Spinal cord (tissue), 10 donors: ENCODE data around the gene STEAP1B. TPM values are rescaled to one million over a fixed set of nuclear protein-coding genes. Genes with fewer than 3 reads are reported as not detected.

Experiments used
- DNase-seq, 6 donors: peaks; one replicate each; pipeline versions ENCODE4 v3.0.0 to v3.0.0-alpha.2; 2013 to 2015; ENCODE audit warnings: low spot score in 6 of 6, low read depth in 4 of 6
- H3K27ac ChIP-seq: one replicate; pipeline ENCODE4 v1.5.1; 2013; ENCODE audit warnings: low read depth, low read length, control low read depth
- H3K27me3 ChIP-seq: one replicate; pipeline ENCODE4 v1.6.1; 2013; ENCODE audit warnings: low read length; ENCODE audit not compliant: control insufficient read depth, insufficient read depth
- H3K36me3 ChIP-seq: one replicate; pipeline ENCODE4 v1.6.1; 2013; ENCODE audit warnings: low read length; ENCODE audit not compliant: control insufficient read depth, insufficient read depth
- H3K4me1 ChIP-seq: one replicate; pipeline ENCODE4 v1.6.1; 2013; ENCODE audit warnings: low read length; ENCODE audit not compliant: control insufficient read depth, insufficient read depth
- H3K4me3 ChIP-seq: one replicate; pipeline ENCODE4 v1.5.1; 2013; ENCODE audit warnings: low read depth, low read length, control low read depth
- H3K9me3 ChIP-seq: one replicate; pipeline ENCODE4 v1.6.1; 2013; ENCODE audit warnings: low read length; ENCODE audit not compliant: control insufficient read depth, insufficient read depth
- WGBS: methylation state at CpG from one replicate; pipeline ENCODE4 v1.1.5; 2013; ENCODE audit warnings: missing lambda C conversion rate; ENCODE audit not compliant: insufficient coverage; 5-methylcytosine and 5-hydroxymethylcytosine counted together
- polyA plus RNA-seq, 2 donors: library from polyadenylated mRNA; unstranded; fragments of 120-200 nt; gene quantifications; one replicate each; pipeline ENCODE4 v1.2.1, GENCODE V29; 2013; ENCODE audit not compliant: insufficient read length in 2 of 2
- total RNA-seq, 2 donors: library from RNA; depleted of rRNA in 1 of 2; stranded (reverse); fragments of 120-200 nt in 1 of 2; fragments of >200 nt in 1 of 2; gene quantifications; one replicate each; pipeline versions ENCODE4 v1.2.3 to v1.2.4, GENCODE V29; 2013 to 2014
- donor health status: healthy.

The STEAP1B gene
- total and polyA plus RNA-seq, 4 donors: 1.2 to 7.1 (median 2.3) TPM

DNA sequence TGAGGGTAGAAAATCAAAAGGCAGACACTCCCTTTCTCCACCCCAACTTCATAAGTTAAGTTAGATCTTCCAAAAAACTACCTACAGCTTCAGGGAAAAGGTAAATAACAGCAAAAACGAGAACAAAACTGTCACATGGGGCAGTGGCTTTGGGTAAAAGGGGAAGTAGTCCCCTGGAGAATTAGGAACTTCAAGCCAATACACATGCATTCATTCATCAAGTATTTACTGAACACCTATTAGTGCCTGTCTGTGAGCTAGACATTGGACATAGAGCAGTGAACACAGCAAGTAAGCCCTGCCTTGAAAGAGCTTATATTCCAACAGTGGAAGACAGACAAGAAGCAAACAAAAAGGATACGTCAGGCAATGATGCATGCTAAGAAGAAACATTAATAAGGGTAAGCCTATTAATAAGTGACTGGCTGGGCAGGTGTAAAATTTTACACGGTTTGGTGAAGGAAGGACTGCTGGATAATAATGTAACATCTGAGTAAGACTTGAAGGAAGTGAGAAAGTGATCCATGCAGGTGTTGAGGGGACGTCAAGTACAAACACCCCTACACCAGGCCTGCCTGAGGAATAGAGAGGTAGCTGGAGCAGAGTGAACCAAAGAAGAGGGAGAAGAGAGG lies 73.4 kb downstream of the STEAP1B start:
- Histone ChIP-seq H3K27me3 (no peaks in the 10 kb centered on the region), H3K4me3 (no peak overlapping the region), H3K36me3 (no peaks in the 10 kb centered on the region), H3K4me1 (no peaks in the 10 kb centered on the region), H3K27ac (no peak overlapping the region), H3K9me3 (no peaks in the 10 kb centered on the region)
- DNase-seq: no peak
- 38% methylated on average over 2 of the region's 4 CpGs for WGBS

GRCh38 chr7:22425361-22425760 lies 74.6 kb downstream of the STEAP1B start:
- no peaks in the 10 kb centered on the region for H3K4me1 ChIP-seq
- WGBS: 60% methylated on average over 1 of the region's 1 CpG
- H3K4me3 ChIP-seq: no peak overlapping the region
- no peaks in the 10 kb centered on the region for H3K9me3 ChIP-seq
- H3K27me3 ChIP-seq: no peaks in the 10 kb centered on the region
- peak overlapping the region; percentile 22 for H3K27ac ChIP-seq
- no peaks in the 10 kb centered on the region for H3K36me3 ChIP-seq
- no peak for DNase-seq

DNA sequence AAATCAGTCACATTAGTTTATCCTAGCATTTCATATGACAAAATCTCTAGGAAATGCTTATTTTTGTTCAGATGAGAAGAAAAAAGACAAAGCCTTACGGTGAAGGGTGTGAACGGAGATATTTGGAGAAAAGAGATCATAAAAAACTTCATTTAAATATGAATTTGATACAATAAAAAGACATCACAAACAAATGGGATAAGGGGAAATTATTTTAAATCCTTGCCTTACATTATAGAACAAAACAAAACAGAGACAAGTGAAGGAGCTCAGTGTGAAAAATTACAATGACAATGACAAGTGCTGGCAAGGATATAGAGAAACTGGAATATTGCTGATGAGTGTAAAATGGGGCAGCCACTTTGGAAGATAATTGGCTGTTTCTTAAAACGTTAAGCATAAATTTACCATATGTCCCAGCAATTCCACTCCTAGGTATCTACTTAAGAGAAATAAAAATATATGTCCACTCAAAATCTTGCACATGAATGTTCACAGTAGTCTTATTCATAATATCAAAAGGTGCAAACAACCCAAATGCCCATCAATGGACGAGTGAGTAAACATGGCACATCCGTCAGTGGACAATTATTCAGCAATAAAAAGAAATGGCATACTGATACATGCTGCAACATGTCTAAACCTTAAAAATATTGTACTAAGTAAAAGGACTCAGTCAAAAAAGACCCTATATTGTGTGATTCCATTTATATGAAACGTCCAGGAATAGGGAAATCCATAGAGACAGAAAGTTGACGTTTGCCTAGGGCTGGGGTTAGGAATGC lies 77.0 kb downstream of the STEAP1B start:
- Histone ChIP-seq H3K27ac (no peak overlapping the region), H3K36me3 (no peaks in the 10 kb centered on the region), H3K9me3 (no peaks in the 10 kb centered on the region), H3K27me3 (no peaks in the 10 kb centered on the region), H3K4me3 (no peak overlapping the region), H3K4me1 (no peaks in the 10 kb centered on the region)
- no peak for DNase-seq
- 44% methylated on average over 3 of the region's 7 CpGs for WGBS

DNA sequence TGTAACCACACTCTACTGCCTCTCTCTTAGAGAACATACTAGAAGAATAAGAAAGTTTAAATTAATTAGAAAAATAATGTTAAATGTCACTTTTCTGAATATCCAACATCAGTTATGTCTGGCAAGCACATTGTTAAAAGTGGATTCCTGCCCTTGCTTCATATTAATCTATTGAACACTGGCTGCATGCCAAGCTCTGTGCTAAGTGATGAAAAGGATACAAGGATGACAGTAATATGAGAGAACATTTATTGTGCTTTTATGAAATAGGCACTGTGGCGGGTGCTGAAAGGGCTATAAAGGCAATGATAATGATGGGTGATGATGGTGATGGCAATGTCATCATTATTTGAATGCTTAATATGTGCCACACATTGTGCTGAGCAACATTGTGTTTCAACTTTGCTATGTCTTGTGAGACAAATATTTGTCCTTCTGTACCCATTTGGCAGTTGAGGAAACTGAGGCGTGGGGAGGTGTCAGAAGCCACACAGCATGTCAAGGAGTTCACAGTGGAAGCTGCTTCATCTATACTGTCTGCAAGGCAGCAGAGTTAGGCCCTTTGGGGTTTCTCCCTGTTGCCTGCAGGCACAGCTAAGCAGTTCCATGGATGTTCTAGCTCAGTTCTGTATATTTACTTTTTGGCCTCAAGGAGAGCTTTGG lies 78.9 kb downstream of the STEAP1B start:
- Histone ChIP-seq H3K4me1 (no peaks in the 10 kb centered on the region), H3K27me3 (no peaks in the 10 kb centered on the region), H3K4me3 (no peak overlapping the region), H3K9me3 (no peaks in the 10 kb centered on the region), H3K36me3 (no peaks in the 10 kb centered on the region), H3K27ac (no peak overlapping the region)
- WGBS: 80% methylated on average over 2 of the region's 2 CpGs
- DNase-seq: peak in 2 of 6 donors; percentile 29 to 71

GRCh38 chr7:22420008-22420407 lies 80.0 kb downstream of the STEAP1B start:
- no peak for DNase-seq
- Histone ChIP-seq H3K36me3 (no peaks in the 10 kb centered on the region), H3K27ac (no peak overlapping the region), H3K4me1 (no peaks in the 10 kb centered on the region), H3K27me3 (no peaks in the 10 kb centered on the region), H3K4me3 (no peak overlapping the region), H3K9me3 (no peaks in the 10 kb centered on the region)
- WGBS: no CpG with 5 or more reads among the region's 2 CpGs

GRCh38 chr7:22419488-22419887 lies 80.5 kb downstream of the STEAP1B start:
- Histone ChIP-seq H3K4me1 (no peaks in the 10 kb centered on the region), H3K27ac (no peak overlapping the region), H3K27me3 (no peaks in the 10 kb centered on the region), H3K9me3 (no peaks in the 10 kb centered on the region), H3K36me3 (no peaks in the 10 kb centered on the region), H3K4me3 (no peak overlapping the region)
- 94% methylated on average over 6 of the region's 7 CpGs for WGBS
- DNase-seq: no peak

DNA sequence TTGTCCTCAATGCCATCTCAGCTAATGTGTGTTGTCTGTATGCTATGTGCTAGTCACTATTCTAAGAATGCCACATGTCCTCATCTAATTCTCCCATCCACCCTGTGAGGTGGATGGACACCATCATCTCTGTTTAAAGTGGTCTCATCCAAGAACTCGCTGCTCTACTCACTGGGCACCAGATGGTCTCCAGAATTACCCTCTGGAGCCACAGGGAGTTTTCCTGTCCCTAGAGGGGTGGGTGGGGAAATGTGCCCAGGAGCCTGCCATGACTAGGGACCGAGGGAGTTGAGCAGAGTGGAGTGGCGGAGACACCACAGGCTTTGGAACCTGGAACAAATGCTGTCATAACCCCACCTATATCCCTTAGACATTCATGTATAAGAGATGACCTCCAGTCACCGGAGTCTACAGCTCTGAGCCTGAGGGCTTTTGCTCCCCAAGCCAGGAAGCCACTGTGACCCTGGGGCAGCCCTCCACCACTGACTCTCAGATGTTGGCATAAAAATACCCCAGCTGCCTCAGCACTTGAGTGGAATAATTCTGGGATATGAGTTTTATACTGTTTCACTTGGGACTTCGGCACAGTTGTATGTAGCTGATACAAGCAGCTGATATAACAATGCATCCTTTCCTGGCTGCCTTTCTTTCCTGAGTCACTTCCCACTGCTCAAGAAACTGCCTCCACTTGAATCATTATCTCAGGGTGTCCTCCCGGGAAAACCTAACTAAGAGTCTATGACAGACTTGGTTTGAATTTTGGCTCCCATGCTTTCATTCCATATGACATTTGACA lies 81.5 kb downstream of the STEAP1B start:
- no peaks in the 10 kb centered on the region for H3K36me3 ChIP-seq
- H3K9me3 ChIP-seq: no peaks in the 10 kb centered on the region
- no peaks in the 10 kb centered on the region for H3K27me3 ChIP-seq
- no peak overlapping the region for H3K4me3 ChIP-seq
- DNase-seq: no peak
- H3K27ac ChIP-seq: no peak overlapping the region
- 83% methylated on average over 1 of the region's 6 CpGs for WGBS
- H3K4me1 ChIP-seq: no peaks in the 10 kb centered on the region

GRCh38 chr7:22417841-22418240 lies 82.1 kb downstream of the STEAP1B start:
- 93% methylated on average over 3 of the region's 5 CpGs for WGBS
- Histone ChIP-seq H3K4me3 (no peak overlapping the region), H3K36me3 (no peaks in the 10 kb centered on the region), H3K4me1 (no peaks in the 10 kb centered on the region), H3K9me3 (no peaks in the 10 kb centered on the region), H3K27me3 (no peaks in the 10 kb centered on the region), H3K27ac (no peak overlapping the region)
- no peak for DNase-seq

DNA sequence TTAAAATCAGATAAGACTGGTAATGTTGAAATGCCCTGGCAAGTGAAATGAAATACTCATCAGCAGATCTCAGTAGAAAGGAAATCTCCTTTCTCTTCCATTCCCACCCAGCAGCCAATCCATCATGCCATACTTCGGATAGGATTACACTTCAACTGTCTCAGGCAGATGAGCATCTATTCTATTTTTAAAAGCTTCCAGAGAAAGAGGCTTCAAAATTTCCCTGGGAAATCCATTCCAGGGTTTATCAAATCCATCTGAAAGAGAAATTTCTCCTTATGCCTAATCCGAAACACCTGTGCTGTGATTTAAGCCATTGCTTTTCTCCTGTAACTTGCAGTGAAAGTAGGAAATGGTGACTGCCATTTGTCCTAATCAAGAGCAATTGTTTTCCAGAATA lies 82.6 kb downstream of the STEAP1B start:
- DNase-seq: no peak
- no peak overlapping the region for H3K27ac ChIP-seq
- H3K9me3 ChIP-seq: no peaks in the 10 kb centered on the region
- H3K4me3 ChIP-seq: no peak overlapping the region
- no peaks in the 10 kb centered on the region for H3K36me3 ChIP-seq
- no peaks in the 10 kb centered on the region for H3K4me1 ChIP-seq
- H3K27me3 ChIP-seq: no peaks in the 10 kb centered on the region
- no CpG with 5 or more reads among the region's 2 CpGs for WGBS
